Spleen (tissue), 11 donors: ENCODE results near the gene GJD3. TPM values are rescaled to one million over a fixed set of nuclear protein-coding genes. Genes with fewer than 3 reads are reported as not detected.
A peak's percentile ranks its signal among the peaks of the same experiment; 100 is the strongest.

Source experiments
- DNase-seq: peaks from one replicate; pipeline ENCODE4 v3.0.0-alpha.2; 2020
- H3K27ac ChIP-seq, 8 donors: fragments of 200-600 bp; sonication (generic) in 7 of 8; 1 replicate in 4 of 8; 2 replicates in 4 of 8; pipeline versions ENCODE4 v1.5.0 to v1.8.0; 2016 to 2021; ENCODE audit warnings: inconsistent platforms in 4 of 8, mild to moderate bottlenecking in 4 of 8, moderate library complexity in 1 of 8
- H3K27me3 ChIP-seq, 7 donors: fragments of 200-600 bp; sonication (generic) in 6 of 7; replicated peaks in 1 of 7; 1 replicate in 4 of 7; 2 replicates in 3 of 7; pipeline versions ENCODE4 v1.5.0 to v1.8.0; 2016 to 2021; ENCODE audit warnings: inconsistent platforms in 3 of 7, mild to moderate bottlenecking in 1 of 7
- H3K36me3 ChIP-seq, 6 donors: fragments of 200-600 bp; sonication (generic) in 5 of 6; 1 replicate in 4 of 6; 2 replicates in 2 of 6; pipeline versions ENCODE4 v1.5.0 to v1.8.0; 2016 to 2021; ENCODE audit warnings: inconsistent platforms in 2 of 6
- H3K4me1 ChIP-seq, 6 donors: fragments of 200-600 bp; sonication (generic) in 5 of 6; 1 replicate in 3 of 6; 2 replicates in 3 of 6; pipeline versions ENCODE4 v1.5.0 to v1.8.0; 2016 to 2021; ENCODE audit warnings: inconsistent platforms in 3 of 6
- H3K4me3 ChIP-seq, 8 donors: fragments of 200-600 bp; sonication (generic) in 7 of 8; 1 replicate in 4 of 8; 2 replicates in 4 of 8; pipeline versions ENCODE4 v1.5.0 to v1.8.0; 2016 to 2021; ENCODE audit warnings: inconsistent platforms in 4 of 8, mild to moderate bottlenecking in 4 of 8, moderate library complexity in 2 of 8
- H3K9me3 ChIP-seq, 8 donors: fragments of 200-600 bp; sonication (generic) in 7 of 8; 1 replicate in 4 of 8; 2 replicates in 4 of 8; pipeline versions ENCODE4 v1.5.0 to v1.8.0; 2016 to 2021; ENCODE audit warnings: inconsistent platforms in 4 of 8
- CTCF ChIP-seq, 11 experiments: fragments of 200-600 bp in 7 of 11; fragments of 450-650 bp in 4 of 11; sonication (generic) in 4 of 11; IDR thresholded peaks in 8 of 11; conservative IDR thresholded peaks in 3 of 11; 1 replicate in 7 of 11; 2 replicates in 4 of 11; pipeline versions ENCODE4 v1.4.0 to v1.8.0; 2016 to 2021; ENCODE audit warnings: antibody characterized with exemption in 11 of 11, inconsistent platforms in 4 of 11, mild to moderate bottlenecking in 1 of 11
- POLR2A ChIP-seq, 3 donors: fragments of 450-650 bp; IDR thresholded peaks; one replicate each; pipeline ENCODE4 v1.5.1; 2017; ENCODE audit warnings: antibody characterized with exemption in 3 of 3, mild to moderate bottlenecking in 1 of 3
- POLR2AphosphoS5 ChIP-seq, 3 donors: sonication (generic); formaldehyde crosslinking; IDR thresholded peaks; one replicate each; pipeline ENCODE4 v1.5.1; 2017; ENCODE audit warnings: antibody characterized with exemption in 3 of 3
- WGBS, 5 donors: extraction: QIAGEN DNeasy Blood & Tissue Kit in 3 of 5; methylation state at CpG; one replicate each; pipeline versions ENCODE4 v1.1.5 to v1.1.7; 2013 to 2018; 5-methylcytosine and 5-hydroxymethylcytosine counted together
- intact Hi-C: fragments of 100-400 bp; cut with DNase I; formaldehyde crosslinking; loops from one replicate; pipeline ENCODE4 v1.15.0; 2023; ENCODE audit warnings: low total_unique reads
- polyA plus RNA-seq, 3 donors: library from polyadenylated mRNA; stranded (reverse); fragments of 200-250 nt; gene quantifications; one replicate each; pipeline ENCODE4 v1.2.1, GENCODE V29; 2013
- total RNA-seq, 7 donors: library from RNA; depleted of rRNA in 3 of 7; stranded (reverse); fragments of >200 nt in 3 of 7; fragmentation: NEBNext Ultra II Directional in 4 of 7; extraction: Animal tissue kit (Norgen Biotek cat#: 25700) in 4 of 7; gene quantifications; one replicate each; pipeline versions ENCODE4 v1.1.0 to v1.2.1, GENCODE V29; 2016 to 2021
- donor health status: healthy with polysubstance abuse.
- donor health status: DM: no; HTN: no; CAD: no; lungs with moderate emphysema.
- donor health status: DM: no; HTN: no; CAD: no.
- donor health status: Bipolar disorder and iron deficiency.
- donor health status: healthy.
- donor health status: DM: no; HTN: no; CAD: no.
- donor health status: DM: yes; HTN: yes; CAD: no.

The GJD3 gene
- total and polyA plus RNA-seq, 10 donors, result 0.20 to 15.0 (median 8.6) TPM

- H3K36me3 ChIP-seq, result peaks cover 0 to 81% (median 59%) of the 10 kb centered on the region in 6 donors
- peaks cover 20 to 99% (median 72%) of the 10 kb centered on the region in 6 donors for H3K4me1 ChIP-seq
- DNase-seq, result peak; percentile 79
- TF ChIP-seq POLR2AphosphoS5 (IDR thresholded peaks at IDR 0.05), result peak in 2 of 3 donors; percentile 34 to 75
- no peak for TF ChIP-seq POLR2A (IDR thresholded peaks at IDR 0.05)
- intact Hi-C loops, result loop anchor here (2.0 kb wide), 1 partner anchor 52 kb away; no protein-coding TSS in a partner anchor
- no peak overlapping the region for H3K4me3 ChIP-seq
- H3K27ac ChIP-seq, result peak overlapping the region in 5 of 8 donors; percentile 37 to 97 (median 49)
- no peaks in the 10 kb centered on the region for H3K9me3 ChIP-seq
- WGBS, 5 donors, result 69 to 78% (median 73%) methylated on average over 19 to 30 of the region's 30 CpGs
- H3K27me3 ChIP-seq, result peaks cover 0 to 3% (median 0%) of the 10 kb centered on the region in 7 donors
These were observed 10.1 kb downstream of the GJD3 start for GRCh38 chr17:40354221-40355122.

- H3K27ac ChIP-seq, result peak overlapping the region in 4 of 8 donors; percentile 95 to 97 (median 97)
- no peak overlapping the region for H3K4me3 ChIP-seq
- H3K36me3 ChIP-seq, result peaks cover 0 to 97% (median 71%) of the 10 kb centered on the region in 6 donors
- peaks cover 32 to 100% (median 77%) of the 10 kb centered on the region in 6 donors for H3K4me1 ChIP-seq
- WGBS, 5 donors, result 50 to 69% (median 64%) methylated on average over 9 of the region's 9 CpGs
- no peaks in the 10 kb centered on the region for H3K27me3 ChIP-seq
- intact Hi-C loops, result no loop called here
- peak; percentile 76 for DNase-seq
- no peaks in the 10 kb centered on the region for H3K9me3 ChIP-seq
- TF ChIP-seq CTCF (IDR thresholded peaks at IDR 0.05 in 8 of 11, conservative IDR thresholded peaks at IDR 0.05 in 3 of 11), result no peak
- TF ChIP-seq POLR2AphosphoS5 (IDR thresholded peaks at IDR 0.05), result peak; percentile 45 to 67 (median 66)
- no peak for TF ChIP-seq POLR2A (IDR thresholded peaks at IDR 0.05)
These were observed 11.7 kb downstream of the GJD3 start for GRCh38 chr17:40352779-40353394.

- Histone ChIP-seq H3K4me1 (peaks cover 36 to 100% (median 80%) of the 10 kb centered on the region in 6 donors), H3K27me3 (no peaks in the 10 kb centered on the region), H3K9me3 (no peaks in the 10 kb centered on the region), H3K27ac (peak overlapping the region in 6 of 8 donors; percentile 20 to 97 (median 96)), H3K4me3 (no peak overlapping the region), H3K36me3 (peaks cover 0 to 96% (median 71%) of the 10 kb centered on the region in 6 donors)
- intact Hi-C loops, result no loop called here
- TF ChIP-seq CTCF (IDR thresholded peaks at IDR 0.05 in 8 of 11, conservative IDR thresholded peaks at IDR 0.05 in 3 of 11), result no peak
- peak in 1 of 3 donors; percentile 24 for TF ChIP-seq POLR2AphosphoS5 (IDR thresholded peaks at IDR 0.05)
- no peak for TF ChIP-seq POLR2A (IDR thresholded peaks at IDR 0.05)
- WGBS, 5 donors, result 77 to 90% (median 84%) methylated on average over 7 of the region's 7 CpGs
- peak; percentile 74 for DNase-seq
These were observed 12.2 kb downstream of the GJD3 start for GRCh38 chr17:40352237-40352778.

GRCh38 chr17:40351359-40352236, 12.9 kb downstream of the GJD3 start:
- intact Hi-C loops, result no loop called here
- DNase-seq, result peak; percentile 76
- H3K4me3 ChIP-seq, result no peak overlapping the region
- H3K9me3 ChIP-seq, result no peaks in the 10 kb centered on the region
- peak overlapping the region in 6 of 8 donors; percentile 20 to 97 (median 96) for H3K27ac ChIP-seq
- no peak for TF ChIP-seq CTCF (IDR thresholded peaks at IDR 0.05 in 8 of 11, conservative IDR thresholded peaks at IDR 0.05 in 3 of 11)
- peak in 2 of 3 donors; percentile 51 to 75 for TF ChIP-seq POLR2AphosphoS5 (IDR thresholded peaks at IDR 0.05)
- WGBS, 5 donors, result 67 to 88% (median 79%) methylated on average over 11 to 27 of the region's 27 CpGs
- H3K27me3 ChIP-seq, result no peaks in the 10 kb centered on the region
- peaks cover 0 to 89% (median 69%) of the 10 kb centered on the region in 6 donors for H3K36me3 ChIP-seq
- peaks cover 43 to 100% (median 87%) of the 10 kb centered on the region in 6 donors for H3K4me1 ChIP-seq
